Cardiac fibroblast (primary cell): ENCODE results near the gene ITGB8.
A peak's percentile ranks its signal among the peaks of the same experiment; 100 is the strongest.

Experiments used
- DNase-seq, 2 donors: peaks; one replicate each; pipeline versions ENCODE4 v3.0.0 to v3.0.0-alpha.2; 2010; ENCODE audit warnings: low read depth in 2 of 2
- H3K4me3 ChIP-seq, 2 donors: replicated peaks in 1 of 2; 1 replicate in 1 of 2; 2 replicates in 1 of 2; pipeline ENCODE4 v1.5.1; 2011; ENCODE audit warnings: low read depth in 2 of 2, low read length in 2 of 2, mild to moderate bottlenecking in 2 of 2, moderate library complexity in 1 of 2
- CTCF ChIP-seq: IDR thresholded peaks from one replicate; pipeline ENCODE4 v1.5.1; 2011; ENCODE audit warnings: low read depth, mild to moderate bottlenecking, low read length, inconsistent platforms

ITGB8 gene

GRCh38 chr7:20338285-20338684 lies 7.6 kb downstream of the ITGB8 start:
- TF ChIP-seq CTCF = no peak
- DNase-seq = no peak
- H3K4me3 ChIP-seq = no peak overlapping the region

- peak; percentile 26 to 38 for DNase-seq
- no peak for TF ChIP-seq CTCF
- H3K4me3 ChIP-seq = no peak overlapping the region
These were observed 10.1 kb downstream of the ITGB8 start for GRCh38 chr7:20340839-20341238.

GRCh38 chr7:20343205-20343604 lies 12.5 kb downstream of the ITGB8 start:
- TF ChIP-seq CTCF = no peak
- no peak overlapping the region for H3K4me3 ChIP-seq

GRCh38 chr7:20343941-20344340 lies 13.2 kb downstream of the ITGB8 start:
- DNase-seq = no peak

More at GRCh38 chr7:20343205-20343604, 12.5 kb downstream of the ITGB8 start:
- DNase-seq = no peak

GRCh38 chr7:20344396-20344795 lies 13.7 kb downstream of the ITGB8 start:
- no peak overlapping the region for H3K4me3 ChIP-seq
- DNase-seq = no peak
- TF ChIP-seq CTCF = no peak

More at GRCh38 chr7:20343941-20344340, 13.2 kb downstream of the ITGB8 start:
- TF ChIP-seq CTCF = no peak
- H3K4me3 ChIP-seq = no peak overlapping the region

GRCh38 chr7:20346577-20346976 lies 15.9 kb downstream of the ITGB8 start:
- no peak for TF ChIP-seq CTCF
- H3K4me3 ChIP-seq = no peak overlapping the region
- DNase-seq = no peak

- DNase-seq = no peak
- no peak for TF ChIP-seq CTCF
- no peak overlapping the region for H3K4me3 ChIP-seq
These were observed 17.0 kb downstream of the ITGB8 start for GRCh38 chr7:20347680-20348079.
